Neural cell (in vitro differentiated cells): Measurements from ENCODE around the gene LEF1. TPM values are rescaled to one million over a fixed set of nuclear protein-coding genes. Genes with fewer than 3 reads are reported as not detected.

ENCODE experiments used
- H2AFZ ChIP-seq: fragments of 200-600, 300-800 bp; sonication (generic), shearing (Covaris generic); 2 replicates; pipeline ENCODE4 v1.6.0; 2014; ENCODE audit warnings: low read depth, mild to moderate bottlenecking, antibody characterized with exemption, low read length, moderate library complexity
- H3F3A ChIP-seq: fragments of 200-600 bp; shearing (Covaris generic); 2 replicates; pipeline ENCODE4 v1.6.1; 2016; ENCODE audit warnings: mild to moderate bottlenecking, moderate library complexity, mixed read lengths, antibody characterized with exemption, low read length; ENCODE audit not compliant: insufficient read depth, poor library complexity, severe bottlenecking
- H3K27ac ChIP-seq: fragments of 200-600, 300-800 bp; sonication (generic), shearing (Covaris generic); 2 replicates; pipeline ENCODE4 v1.5.1; 2014; ENCODE audit warnings: mild to moderate bottlenecking, low read length, moderate library complexity
- H3K27me3 ChIP-seq: fragments of 300-800, 200-600 bp; sonication (generic), shearing (Covaris generic); 2 replicates; pipeline ENCODE4 v1.6.0; 2014; ENCODE audit warnings: mild to moderate bottlenecking, low read depth, low read length, moderate library complexity; ENCODE audit not compliant: insufficient read depth
- H3K36me3 ChIP-seq: fragments of 300-800, 200-600 bp; sonication (generic), shearing (Covaris generic); 2 replicates; pipeline ENCODE4 v1.5.1; 2014; ENCODE audit warnings: mild to moderate bottlenecking, antibody characterized with exemption, low read length, moderate library complexity; ENCODE audit not compliant: insufficient read depth
- H3K4me2 ChIP-seq: fragments of 300-800, 200-600 bp; sonication (generic), shearing (Covaris generic); 2 replicates; pipeline ENCODE4 v1.6.0; 2014; ENCODE audit warnings: mild to moderate bottlenecking, low read length
- H3K4me3 ChIP-seq: fragments of 300-800, 200-600 bp; sonication (generic), shearing (Covaris generic); 2 replicates; pipeline ENCODE4 v1.5.1; 2014; ENCODE audit warnings: mild to moderate bottlenecking, low read length, moderate library complexity
- H3K79me2 ChIP-seq: fragments of 200-600 bp; shearing (Covaris generic); replicated peaks from 2 replicates; pipeline ENCODE4 v1.6.0; 2014; ENCODE audit warnings: mild to moderate bottlenecking, low read length, moderate library complexity; ENCODE audit not compliant: insufficient read depth
- H3K9ac ChIP-seq: fragments of 300-800, 200-600 bp; sonication (generic), shearing (Covaris generic); 2 replicates; pipeline ENCODE4 v1.6.1; 2016; ENCODE audit warnings: mild to moderate bottlenecking, low read length, mixed read lengths
- H3K9me2 ChIP-seq: fragments of 200-600 bp; shearing (Covaris generic); 2 replicates; pipeline ENCODE4 v1.6.1; 2016; ENCODE audit warnings: mild to moderate bottlenecking, low read length, mixed read lengths; ENCODE audit not compliant: insufficient read depth
- H3K9me3 ChIP-seq: fragments of 200-600, 300-800 bp; sonication (generic), shearing (Covaris generic); 2 replicates; pipeline ENCODE4 v1.6.1; 2016; ENCODE audit warnings: mild to moderate bottlenecking, mixed run types, low read length, moderate library complexity, mixed read lengths
- H4K20me1 ChIP-seq: fragments of 200-600 bp; shearing (Covaris generic); 2 replicates; pipeline ENCODE4 v1.6.1; 2016; ENCODE audit warnings: mild to moderate bottlenecking, mixed run types; ENCODE audit not compliant: insufficient read depth
- EP300 ChIP-seq: fragments of 450-650 bp; conservative IDR thresholded peaks from 2 replicates; pipeline ENCODE4 v1.6.1; 2014; ENCODE audit warnings: antibody characterized with exemption, mild to moderate bottlenecking, moderate library complexity; ENCODE audit not compliant: poor library complexity, severe bottlenecking
- EZH2 ChIP-seq: fragments of 200-600, 300-800 bp; shearing (Covaris generic), sonication (generic); IDR thresholded peaks from 2 replicates; pipeline ENCODE4 v1.6.1; 2014; ENCODE audit warnings: antibody characterized with exemption, low read length, borderline replicate concordance, mild to moderate bottlenecking; ENCODE audit not compliant: insufficient read depth, poor library complexity, severe bottlenecking
- MXI1 ChIP-seq: fragments of 450-650 bp; conservative IDR thresholded peaks from 2 replicates; pipeline ENCODE4 v1.6.1; 2014; ENCODE audit warnings: antibody characterized with exemption, mild to moderate bottlenecking; ENCODE audit not compliant: poor library complexity, severe bottlenecking
- POLR2AphosphoS5 ChIP-seq: IDR thresholded peaks from 2 replicates; pipeline ENCODE4 v1.6.1; 2012
- RAD21 ChIP-seq: fragments of 450-650 bp; conservative IDR thresholded peaks from 2 replicates; pipeline ENCODE4 v1.6.1; 2014; ENCODE audit warnings: antibody characterized with exemption, mild to moderate bottlenecking, moderate library complexity
- REST ChIP-seq: IDR thresholded peaks from 2 replicates; pipeline ENCODE4 v1.6.1; 2012; ENCODE audit warnings: borderline replicate concordance
- SMC3 ChIP-seq: fragments of 450-650 bp; conservative IDR thresholded peaks from 2 replicates; pipeline ENCODE4 v1.6.1; 2014; ENCODE audit warnings: antibody characterized with exemption, mild to moderate bottlenecking, moderate library complexity; ENCODE audit not compliant: poor library complexity
- TAF1 ChIP-seq: IDR thresholded peaks from 2 replicates; pipeline ENCODE4 v1.6.1; 2012; ENCODE audit warnings: low read depth
- polyA plus RNA-seq: library from polyadenylated mRNA; depleted of rRNA; stranded (reverse); fragments of >200 nt; gene quantifications from 2 replicates; pipeline ENCODE4 v1.2.3, GENCODE V29; 2014
- TF ChIP-seq, protein P1 (sequence below): fragments of 450-650 bp; IDR thresholded peaks from 2 replicates; pipeline ENCODE4 v1.5.1; 2014; ENCODE audit warnings: antibody characterized with exemption, mild to moderate bottlenecking, moderate library complexity; ENCODE audit not compliant: poor library complexity, severe bottlenecking

The LEF1 gene
- polyA plus RNA-seq, 1 donor from 2014 or later: 0.78 TPM

DNA sequence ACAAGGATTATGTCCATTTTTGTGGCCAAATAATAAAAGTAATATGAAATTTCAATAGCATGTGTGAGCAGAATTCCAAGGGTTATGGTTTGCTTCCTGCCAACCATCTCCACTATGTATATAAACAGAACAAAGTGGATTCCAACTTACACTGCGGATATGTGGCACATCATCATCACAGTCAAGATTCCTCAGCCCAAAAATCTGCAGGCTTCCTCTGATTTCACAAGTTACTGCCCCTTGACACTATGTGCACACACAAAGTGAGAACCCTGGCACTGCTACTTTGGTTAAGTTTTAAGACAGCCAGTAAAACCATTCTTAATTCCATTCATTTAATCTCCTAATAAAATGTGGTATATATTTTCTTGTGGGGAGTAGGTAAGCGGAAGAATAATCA, 76.4 kb downstream of the LEF1 start:
- no peaks in the 10 kb centered on the region for H4K20me1 ChIP-seq
- no peak overlapping the region for H3K4me2 ChIP-seq
- H3K27ac ChIP-seq: no peak overlapping the region
- H3K36me3 ChIP-seq: no peaks in the 10 kb centered on the region
- no peak overlapping the region for H3K4me3 ChIP-seq
- TF ChIP-seq EZH2 (no peak), EP300 (no peak), POLR2AphosphoS5 (no peak), RAD21 (no peak), REST (no peak), SMC3 (no peak), MXI1 (no peak), TAF1 (no peak)
- TF ChIP-seq, protein P1, sequence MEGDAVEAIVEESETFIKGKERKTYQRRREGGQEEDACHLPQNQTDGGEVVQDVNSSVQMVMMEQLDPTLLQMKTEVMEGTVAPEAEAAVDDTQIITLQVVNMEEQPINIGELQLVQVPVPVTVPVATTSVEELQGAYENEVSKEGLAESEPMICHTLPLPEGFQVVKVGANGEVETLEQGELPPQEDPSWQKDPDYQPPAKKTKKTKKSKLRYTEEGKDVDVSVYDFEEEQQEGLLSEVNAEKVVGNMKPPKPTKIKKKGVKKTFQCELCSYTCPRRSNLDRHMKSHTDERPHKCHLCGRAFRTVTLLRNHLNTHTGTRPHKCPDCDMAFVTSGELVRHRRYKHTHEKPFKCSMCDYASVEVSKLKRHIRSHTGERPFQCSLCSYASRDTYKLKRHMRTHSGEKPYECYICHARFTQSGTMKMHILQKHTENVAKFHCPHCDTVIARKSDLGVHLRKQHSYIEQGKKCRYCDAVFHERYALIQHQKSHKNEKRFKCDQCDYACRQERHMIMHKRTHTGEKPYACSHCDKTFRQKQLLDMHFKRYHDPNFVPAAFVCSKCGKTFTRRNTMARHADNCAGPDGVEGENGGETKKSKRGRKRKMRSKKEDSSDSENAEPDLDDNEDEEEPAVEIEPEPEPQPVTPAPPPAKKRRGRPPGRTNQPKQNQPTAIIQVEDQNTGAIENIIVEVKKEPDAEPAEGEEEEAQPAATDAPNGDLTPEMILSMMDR: no peak
- no peak overlapping the region for H2AFZ ChIP-seq
- no peaks in the 10 kb centered on the region for H3K27me3 ChIP-seq
- no peaks in the 10 kb centered on the region for H3K79me2 ChIP-seq
- no peaks in the 10 kb centered on the region for H3K9me2 ChIP-seq
- no peak overlapping the region for H3K9ac ChIP-seq
- H3F3A ChIP-seq: no peaks in the 10 kb centered on the region
- no peaks in the 10 kb centered on the region for H3K9me3 ChIP-seq

GRCh38 chr4:108087293-108087967, 81.3 kb downstream of the LEF1 start:
- H3K4me2 ChIP-seq: no peak overlapping the region
- no peak overlapping the region for H3K9ac ChIP-seq
- H3K27ac ChIP-seq: no peak overlapping the region
- H3K9me3 ChIP-seq: no peaks in the 10 kb centered on the region
- no peaks in the 10 kb centered on the region for H3K79me2 ChIP-seq
- no peak overlapping the region for H2AFZ ChIP-seq
- no peaks in the 10 kb centered on the region for H4K20me1 ChIP-seq
- no peaks in the 10 kb centered on the region for H3K27me3 ChIP-seq
- H3K4me3 ChIP-seq: no peak overlapping the region
- no peaks in the 10 kb centered on the region for H3K9me2 ChIP-seq
- TF ChIP-seq RAD21: no peak
- no peak for TF ChIP-seq MXI1
- TF ChIP-seq REST: no peak
- TF ChIP-seq POLR2AphosphoS5: no peak
- no peak for TF ChIP-seq EZH2
- no peak for TF ChIP-seq TAF1
- TF ChIP-seq SMC3: no peak
- TF ChIP-seq, protein P1: no peak
- no peak for TF ChIP-seq EP300
- no peaks in the 10 kb centered on the region for H3F3A ChIP-seq
- H3K36me3 ChIP-seq: no peaks in the 10 kb centered on the region
